Purkinje cell (primary cell): ENCODE data around the gene MBIP. TPM values are rescaled to one million over a fixed set of nuclear protein-coding genes. Genes with fewer than 3 reads are reported as not detected.

ENCODE experiments used
- polyA plus RNA-seq: library from polyadenylated mRNA; unstranded; fragments of >200 nt; fragmentation: Nextera tagmentation; gene quantifications from 2 replicates; pipeline ENCODE4 v1.2.1, GENCODE V29; 2014

MBIP gene
- 39.6 and 55.8 TPM in 2 replicates for polyA plus RNA-seq

GRCh38 chr14:36320200-36320896, at the start of gene MBIP:
MBIP (minus strand) TSS chr14:36320637; CDS start chr14:36320588, 49 bp downstream.

Other genes starting within 250 kb of the MBIP start
- not detected in 2 replicates for gene PTCSC3, start 143.9 kb downstream of the MBIP start, polyA plus RNA-seq
- not detected in 2 replicates for gene NKX2-1, start 199.6 kb upstream of the MBIP start, polyA plus RNA-seq